ENCODE results near the gene CYP51A1. TPM values are rescaled to one million over a fixed set of nuclear protein-coding genes. Genes with fewer than 3 reads are reported as not detected.
A peak's percentile ranks its signal among the peaks of the same experiment; 100 is the strongest.

The CYP51A1 gene
- total RNA-seq, 1 experiment from 2014 or later, result 80.0 TPM

- Histone ChIP-seq H2AFZ (ENCODE audit: low read length) (peak within 1 kb of the TSS; percentile 54), H3K79me1 (ENCODE audit: insufficient read depth, low read depth, low read length, poor library complexity, severe bottlenecking) (no peaks in the 10 kb centered on the region), H4K20me1 (ENCODE audit: control insufficient read depth, insufficient read depth, insufficient read length) (no peaks in the 10 kb centered on the region), H3K4ac (ENCODE audit: low read depth, low read length) (no peak within 1 kb of the TSS), H4K91ac (ENCODE audit: insufficient read length, low read depth, low read length) (no peak within 1 kb of the TSS), H3T11ph (ENCODE audit: low read length) (no peak within 1 kb of the TSS), H4K8ac (replicated peaks; ENCODE audit: insufficient read length, low read depth, low read length) (no peak within 1 kb of the TSS), H3K4me2 (ENCODE audit: insufficient read depth, insufficient read length, low read length) (peak within 1 kb of the TSS; percentile 47), H3K23ac (ENCODE audit: insufficient read length, low read depth, low read length) (no peak within 1 kb of the TSS), H2BK12ac (ENCODE audit: insufficient read length, low read depth, low read length) (no peak within 1 kb of the TSS), H3K27ac (ENCODE audit: insufficient read length, low read depth, low read length) (no peak within 1 kb of the TSS), H2BK20ac (ENCODE audit: low read depth, low read length, poor library complexity, severe bottlenecking) (no peak within 1 kb of the TSS), H3K23me2 (ENCODE audit: insufficient read length, low read depth, low read length, poor library complexity, severe bottlenecking) (no peaks in the 10 kb centered on the region), H2BK15ac (ENCODE audit: low read depth, low read length) (no peak within 1 kb of the TSS), H3K4me1 (ENCODE audit: insufficient read depth, low read length) (no peaks in the 10 kb centered on the region), H3K14ac (ENCODE audit: insufficient read depth, low read length) (0 out of 2 replicates have a peak within 1 kb of the TSS, but pooled peaks have one; percentile 40), H3K79me2 (ENCODE audit: insufficient read depth, low read length) (no peaks in the 10 kb centered on the region), H3K18ac (ENCODE audit: insufficient read length, low read depth, low read length) (no peak within 1 kb of the TSS), H3K27me3 (ENCODE audit: insufficient read depth, low read length) (no peaks in the 10 kb centered on the region), H2BK5ac (ENCODE audit: insufficient read length, low read length) (no peak within 1 kb of the TSS), H2AK5ac (ENCODE audit: insufficient read length, low read length) (no peak within 1 kb of the TSS), H2BK120ac (ENCODE audit: low read depth, low read length, poor library complexity, severe bottlenecking) (no peak within 1 kb of the TSS), H4K5ac (ENCODE audit: insufficient read length, low read depth, low read length) (no peak within 1 kb of the TSS), H3K9me3 (ENCODE audit: control insufficient read depth, low read depth, low read length) (no peaks in the 10 kb centered on the region), H3K56ac (ENCODE audit: insufficient read length, low read depth, low read length) (no peak within 1 kb of the TSS), H3K9ac (ENCODE audit: extremely low read depth, insufficient read length, low read length) (no peak within 1 kb of the TSS)
- WGBS (ENCODE audit: extremely low coverage, insufficient read length, low lambda C conversion rate), result no CpG with 5 or more reads among the region's 60 CpGs
- Mint-ChIP-seq H3K27me3 (ENCODE audit: low read depth) (peaks cover 16% of the 10 kb centered on the region), H3K9me3 (peaks cover 5 to 16% of the 10 kb centered on the region in 2 experiments), H3K36me3 (ENCODE audit: insufficient read depth in 1 of 3, low read depth in 3 of 3) (peaks cover 0 to 9% (median 0%) of the 10 kb centered on the region in 3 experiments; a peak in 2 of 7 replicates), H3K4me1 (peaks cover 5 to 6% of the 10 kb centered on the region in 2 experiments; a peak in 1 of 4 replicates), H3K27ac (peak within 1 kb of the TSS in 1 of 3 experiments; percentile 22; a peak in 1 of 7 replicates), H3K4me3 (peak within 1 kb of the TSS; percentile 62 to 72)
- DNase-seq, result peak; percentile 97
- TF ChIP-seq CTCF (conservative IDR thresholded peaks at IDR 0.05), result peak; percentile 100
Observed at GRCh38 chr7:92178928-92179924, 44.9 kb upstream of the CYP51A1 start, which contains the start of gene LRRD1. TSS of gene LRRD1 (minus strand) at chr7:92179142. CDS start at chr7:92165202, 13,940 bp downstream.

Data from H9 (cell line).